ENCODE data around the gene FAM120AOS.

FAM120AOS gene

DNA sequence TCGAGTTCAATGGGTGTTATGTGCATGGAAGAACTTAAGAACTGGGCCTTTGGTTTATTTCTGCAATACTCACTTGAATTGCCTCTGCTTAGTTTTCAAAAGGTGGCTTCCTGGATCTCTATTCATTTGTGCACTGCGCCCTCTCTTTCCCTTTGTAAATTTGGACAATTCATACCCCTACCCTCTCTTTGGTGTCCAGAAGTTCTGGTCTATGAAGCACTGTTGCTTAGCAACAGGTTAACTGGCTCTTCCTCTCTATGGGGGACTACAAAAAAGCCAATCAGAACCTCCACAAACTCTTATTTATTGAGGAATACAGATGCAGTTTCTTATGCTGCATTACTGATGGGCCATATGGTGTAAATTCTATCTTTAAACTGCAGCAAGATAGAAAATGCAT lies 15.4 kb downstream of the FAM120AOS start:
- DNase-seq (ENCODE audit: low spot score): no peak

DNA sequence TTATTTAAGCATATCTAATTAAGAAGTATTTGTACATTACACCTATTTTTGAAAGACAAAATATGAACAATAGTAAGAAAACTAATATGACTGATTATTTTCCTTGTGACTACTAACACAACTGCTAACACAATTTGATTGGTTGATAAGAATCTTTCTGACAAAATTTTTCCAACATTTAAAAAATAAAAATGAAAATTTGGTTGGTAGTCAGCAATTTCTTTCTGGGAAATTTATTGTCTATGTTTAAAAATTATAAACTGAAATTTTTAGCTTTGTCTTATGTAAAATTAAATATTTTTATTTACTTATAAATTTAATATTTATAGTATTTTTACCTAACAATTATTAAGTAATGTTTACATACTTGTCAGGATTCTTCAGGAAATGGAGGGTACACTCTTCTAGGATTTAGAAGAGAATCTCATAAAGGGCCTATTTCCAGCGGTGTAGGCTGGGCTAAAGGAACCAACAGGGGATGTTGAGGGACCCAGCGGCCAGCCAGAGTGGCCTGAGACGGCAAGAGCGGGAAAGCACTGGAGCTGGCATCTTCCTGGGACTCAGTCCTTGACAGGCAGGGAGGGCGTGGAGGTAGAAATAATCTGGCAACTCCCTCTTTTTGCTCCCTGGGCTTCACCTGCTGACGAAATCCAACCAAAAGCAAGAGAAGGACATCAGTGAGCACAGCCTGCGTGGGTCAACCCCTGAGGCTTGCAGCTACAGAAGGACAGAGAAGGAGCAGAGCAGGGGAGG lies 16.6 kb downstream of the FAM120AOS start:
- DNase-seq (ENCODE audit: low spot score): no peak

- no peak for DNase-seq (ENCODE audit: low spot score)
These were observed 17.2 kb downstream of the FAM120AOS start for GRCh38 chr9:93436218-93436617.

- no peak for DNase-seq (ENCODE audit: low spot score)
These were observed 18.0 kb downstream of the FAM120AOS start for GRCh38 chr9:93435386-93435785.

DNA sequence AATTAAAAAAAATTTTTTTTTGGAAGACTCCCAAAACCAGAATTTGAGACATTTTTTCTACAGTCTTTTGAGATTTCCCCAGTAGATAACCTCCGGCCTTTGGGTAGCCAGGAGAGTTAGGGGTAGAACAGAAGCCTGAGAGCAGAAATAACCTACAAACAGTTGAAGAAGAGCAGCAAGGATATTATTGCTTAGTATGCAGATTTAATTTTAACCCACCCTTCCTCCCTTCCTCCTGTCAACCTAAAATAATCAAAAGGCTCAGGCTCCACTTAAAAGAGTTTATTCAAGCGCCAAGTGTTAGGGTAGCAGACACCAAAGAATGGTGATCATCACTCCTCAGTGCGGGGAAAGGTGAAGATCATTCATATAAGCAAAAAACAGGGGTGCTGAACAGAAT lies 19.3 kb downstream of the FAM120AOS start:
- no peak for DNase-seq (ENCODE audit: low spot score)

DNA sequence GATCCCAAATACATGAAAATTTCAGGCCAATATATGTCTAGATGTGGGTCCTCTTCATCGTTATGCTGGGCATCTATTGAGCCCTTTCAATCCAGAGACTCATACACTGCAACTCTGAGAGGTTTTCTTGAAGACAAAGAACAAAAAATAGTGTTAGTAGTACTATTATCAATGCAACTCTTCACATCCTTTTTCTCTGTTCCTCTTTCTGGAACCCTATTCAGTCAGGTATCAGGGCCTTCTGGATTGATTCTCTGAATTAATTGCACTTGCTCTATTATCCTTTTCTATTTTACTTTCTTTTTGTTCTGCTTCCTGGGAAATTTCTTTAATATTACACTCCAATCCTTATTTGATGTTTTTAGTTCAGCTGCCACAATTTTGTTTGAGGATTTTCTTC lies 20.4 kb downstream of the FAM120AOS start:
- DNase-seq (ENCODE audit: low spot score): no peak

GRCh38 chr9:93431539-93432105 lies 21.8 kb downstream of the FAM120AOS start:
- peak; percentile 29 for DNase-seq (ENCODE audit: low spot score)

- no peak for DNase-seq (ENCODE audit: low spot score)
These were observed 25.6 kb downstream of the FAM120AOS start for GRCh38 chr9:93427655-93428379.

GRCh38 chr9:93422977-93423616 lies 30.3 kb downstream of the FAM120AOS start:
- DNase-seq (ENCODE audit: low spot score): no peak

DNA sequence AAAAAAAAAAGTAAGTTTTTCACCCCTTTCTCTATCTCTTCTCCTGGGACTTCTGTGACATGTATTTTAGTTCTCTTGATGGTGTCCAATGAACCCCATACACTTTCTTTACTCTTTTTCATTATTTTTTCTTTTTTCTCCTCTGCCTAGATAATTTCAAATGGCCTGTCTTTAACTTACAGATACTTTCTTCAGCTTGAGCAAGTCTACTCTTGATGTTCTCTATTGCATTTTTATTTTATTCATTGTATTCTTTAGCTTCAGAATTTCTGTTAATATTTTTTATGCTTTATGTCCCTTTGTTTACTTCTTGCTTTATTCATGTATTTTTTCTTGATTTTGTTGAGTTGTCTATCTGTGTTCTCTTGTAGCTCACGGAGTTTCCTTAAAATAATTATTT lies 34.4 kb downstream of the FAM120AOS start:
- DNase-seq (ENCODE audit: low spot score): no peak

DNA sequence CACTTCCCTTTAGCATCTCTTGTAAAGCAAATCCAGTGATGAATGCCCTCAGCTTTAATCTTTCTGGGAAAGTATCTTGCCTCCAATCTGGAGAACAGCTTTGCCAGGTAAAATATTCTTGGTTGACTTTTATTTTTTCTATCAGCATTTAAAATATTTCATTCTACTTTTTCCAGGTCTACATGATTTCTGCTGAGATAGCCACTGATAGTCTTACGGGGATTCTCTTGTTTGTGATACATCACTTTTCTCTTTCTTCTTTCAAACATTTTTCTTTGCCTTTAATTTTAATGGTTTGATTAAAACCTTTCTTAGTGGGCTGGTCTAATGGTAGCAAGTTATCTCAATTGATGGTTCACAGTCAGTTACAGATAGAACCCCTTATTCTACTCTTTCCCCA lies 35.8 kb downstream of the FAM120AOS start:
- DNase-seq (ENCODE audit: low spot score): no peak

GRCh38 chr9:93416530-93417235 lies 36.7 kb downstream of the FAM120AOS start:
- no peak for DNase-seq (ENCODE audit: low spot score)

- no peak for DNase-seq (ENCODE audit: low spot score)
These were observed 38.1 kb downstream of the FAM120AOS start for GRCh38 chr9:93415176-93415690.

- DNase-seq (ENCODE audit: low spot score): no peak
These were observed 39.9 kb downstream of the FAM120AOS start for GRCh38 chr9:93413530-93413929.

GRCh38 chr9:93406371-93406770 lies 47.0 kb downstream of the FAM120AOS start:
- no peak for DNase-seq (ENCODE audit: low spot score)

DNA sequence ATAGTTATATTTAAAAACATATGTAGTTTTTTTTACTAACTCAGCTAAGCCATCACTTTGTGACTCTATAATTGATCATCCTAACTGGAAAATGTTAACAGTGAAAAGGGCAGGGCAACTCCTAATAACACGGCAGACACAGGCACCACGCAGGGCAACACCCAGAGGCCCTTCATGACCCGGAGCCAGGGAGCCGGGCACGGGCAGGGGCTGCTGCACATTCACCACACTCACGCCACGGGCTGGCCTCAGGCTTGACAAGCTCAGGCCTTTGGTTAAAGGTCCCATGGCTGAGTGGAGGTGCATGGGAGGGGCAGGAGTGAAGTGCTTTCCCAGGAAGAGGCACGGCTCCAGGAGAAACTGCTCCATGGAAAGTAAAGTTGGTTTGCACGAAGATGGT lies 54.9 kb downstream of the FAM120AOS start:
- no peak for DNase-seq (ENCODE audit: low spot score)

DNA sequence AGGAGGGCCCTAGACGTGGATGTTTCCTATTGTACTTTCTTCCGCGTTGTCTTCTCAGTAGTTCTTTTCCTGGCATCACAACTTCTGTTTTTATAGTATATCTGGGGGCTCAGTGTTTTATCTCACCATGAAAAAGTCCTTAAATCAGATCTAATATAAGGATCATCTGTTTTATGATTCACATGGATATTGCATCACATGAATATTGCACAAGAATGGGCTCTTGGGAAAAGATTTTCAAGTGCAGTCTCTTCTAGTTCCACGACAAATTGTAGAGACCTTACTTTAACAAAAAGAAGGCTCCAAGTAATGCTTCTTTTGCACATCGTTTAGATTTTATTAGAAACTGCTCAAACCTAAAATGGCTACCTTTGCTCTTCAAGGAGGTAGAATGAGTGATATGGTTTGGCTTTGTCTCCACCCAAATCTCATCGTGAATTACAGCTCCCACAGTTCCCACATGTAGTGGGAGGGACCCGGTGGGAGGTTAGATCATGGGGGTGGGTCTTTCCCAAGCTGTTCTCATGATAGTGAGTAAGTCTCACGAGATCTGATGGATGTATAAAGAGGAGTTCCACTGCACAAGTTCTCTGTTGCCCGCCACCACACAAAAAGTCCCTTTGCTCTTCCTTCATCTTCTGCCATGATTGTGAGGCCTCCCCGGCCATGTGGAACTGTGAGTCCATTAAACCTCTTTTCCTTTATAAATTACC lies 55.6 kb downstream of the FAM120AOS start:
- DNase-seq (ENCODE audit: low spot score): no peak
